Dendritic cell treated with granulocyte-macrophage colony-stimulating factor and Interleukin-4, amounts not matched to agents 40 ng/mL and 50 ng/mL, for 4 days (primary cell): ENCODE measurements around the gene RNF180.
"Not testable (repeated sequence)": the region's sequence is repeated elsewhere in the genome, so short reads cannot be mapped to it uniquely, and the experiment has no call there.

Experiments
- H3K27ac Mint-ChIP-seq: one replicate; pipeline ENCODE4 v1.8.0; 2022; ENCODE audit warnings: mild to moderate bottlenecking, mixed read lengths
- H3K27me3 Mint-ChIP-seq: one replicate; pipeline ENCODE4 v1.8.0; 2022; ENCODE audit warnings: mild to moderate bottlenecking, mixed read lengths
- H3K36me3 Mint-ChIP-seq: one replicate; pipeline ENCODE4 v1.8.0; 2022; ENCODE audit warnings: low read depth, mixed read lengths
- H3K4me1 Mint-ChIP-seq: one replicate; pipeline ENCODE4 v1.8.0; 2022; ENCODE audit warnings: low read depth, mixed read lengths
- H3K4me3 Mint-ChIP-seq: one replicate; pipeline ENCODE4 v1.8.0; 2022; ENCODE audit warnings: mild to moderate bottlenecking, moderate library complexity, mixed read lengths
- H3K9me3 Mint-ChIP-seq: one replicate; pipeline ENCODE4 v1.8.0; 2022; ENCODE audit warnings: mixed read lengths
- intact Hi-C: fragments of 100-400 bp; cut with micrococcal nuclease; formaldehyde crosslinking; loops from one replicate; pipeline ENCODE4 v1.15.0; 2022

Gene RNF180

DNA sequence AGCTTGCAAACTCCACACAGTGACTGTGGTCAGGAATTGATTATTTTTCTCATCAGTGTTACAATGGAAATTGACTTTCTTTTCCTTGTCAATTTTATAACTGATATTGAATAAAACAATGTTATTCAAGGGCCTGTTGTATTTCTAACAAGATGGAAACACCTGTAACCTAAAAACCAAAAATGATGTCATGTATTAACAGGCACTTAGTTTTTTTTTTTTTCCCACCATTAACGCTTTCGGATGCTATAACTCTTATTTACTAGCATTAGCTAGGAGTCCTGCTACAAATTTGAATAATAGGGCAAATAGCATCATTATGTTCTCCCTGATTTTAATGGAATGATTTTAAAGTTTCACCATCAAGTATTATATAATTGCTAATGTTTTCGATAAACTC lies 30.3 kb downstream of the RNF180 start:
- Mint-ChIP-seq H3K27me3 (no peaks in the 10 kb centered on the region), H3K36me3 (no peaks in the 10 kb centered on the region), H3K4me3 (no peak overlapping the region), H3K4me1 (no peaks in the 10 kb centered on the region), H3K9me3 (no peaks in the 10 kb centered on the region), H3K27ac (no peak overlapping the region)
- intact Hi-C loops, result no loop called here

DNA sequence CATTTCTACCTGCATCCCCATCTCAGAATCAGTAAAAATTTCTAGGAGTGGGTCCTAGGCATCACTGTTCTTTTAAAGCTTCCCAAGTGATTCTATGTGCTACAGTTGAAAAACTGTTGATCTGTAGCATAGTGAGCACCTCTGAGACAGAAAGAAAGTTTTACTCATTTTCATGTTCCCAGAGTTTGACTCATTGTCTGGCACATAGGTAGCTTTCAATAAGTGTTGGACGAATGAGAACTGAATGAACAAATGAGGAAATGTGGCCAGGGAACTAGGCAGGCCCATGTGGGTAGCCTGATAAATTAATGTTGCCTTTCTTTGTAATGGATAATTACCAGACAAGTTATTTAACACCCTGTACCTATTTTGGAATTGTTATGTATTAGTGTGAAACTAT lies 33.8 kb downstream of the RNF180 start:
- Mint-ChIP-seq H3K4me1 (no peaks in the 10 kb centered on the region), H3K9me3 (no peaks in the 10 kb centered on the region), H3K4me3 (no peak overlapping the region), H3K36me3 (no peaks in the 10 kb centered on the region), H3K27ac (no peak overlapping the region), H3K27me3 (no peaks in the 10 kb centered on the region)
- intact Hi-C loops, result no loop called here

DNA sequence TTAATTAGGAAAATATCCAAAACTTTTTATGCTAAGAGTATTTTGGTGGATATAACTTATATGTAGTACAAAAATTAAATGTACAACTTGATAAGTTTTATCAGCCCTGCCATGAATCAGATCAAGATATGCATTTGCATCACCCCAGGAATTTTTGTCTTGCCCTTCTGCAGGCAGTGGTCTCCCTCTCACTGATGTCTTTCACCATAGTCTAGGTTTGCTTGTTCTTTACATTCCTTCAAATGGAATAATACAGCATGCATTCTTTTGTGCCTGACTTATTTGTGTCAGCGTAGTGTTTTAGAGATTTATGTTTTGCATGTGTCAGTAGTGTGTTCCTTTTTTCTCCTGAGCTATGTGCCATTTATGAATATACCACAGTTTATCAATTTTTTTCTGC lies 36.4 kb downstream of the RNF180 start:
- Mint-ChIP-seq H3K36me3 (no peaks in the 10 kb centered on the region), H3K9me3 (no peaks in the 10 kb centered on the region), H3K4me3 (no peak overlapping the region), H3K27ac (no peak overlapping the region), H3K4me1 (no peaks in the 10 kb centered on the region), H3K27me3 (no peaks in the 10 kb centered on the region)
- intact Hi-C loops, result no loop called here

DNA sequence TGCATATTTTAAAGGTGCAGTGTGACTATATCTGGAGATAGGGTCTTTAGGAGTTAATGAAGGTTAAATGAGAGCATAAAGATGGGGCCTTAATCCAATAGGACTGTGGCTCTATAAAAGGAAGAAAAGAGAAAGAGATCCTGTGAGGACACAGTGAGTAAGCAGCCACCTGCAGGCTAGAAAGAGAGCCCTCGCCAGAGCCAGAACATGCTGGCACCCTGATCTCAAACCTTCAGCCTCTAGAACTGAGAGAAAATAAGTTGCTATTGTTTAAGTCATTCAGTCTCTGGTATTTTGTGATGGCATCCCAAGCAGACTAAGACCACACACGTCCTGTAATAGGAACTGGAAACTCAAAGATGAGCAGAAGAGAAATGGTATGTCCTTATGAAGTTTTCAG lies 41.0 kb downstream of the RNF180 start:
- Mint-ChIP-seq H3K27ac (no peak overlapping the region), H3K27me3 (peaks cover 1% of the 10 kb centered on the region), H3K4me3 (no peak overlapping the region), H3K36me3 (no peaks in the 10 kb centered on the region), H3K4me1 (no peaks in the 10 kb centered on the region), H3K9me3 (no peaks in the 10 kb centered on the region)
- intact Hi-C loops, result no loop called here

DNA sequence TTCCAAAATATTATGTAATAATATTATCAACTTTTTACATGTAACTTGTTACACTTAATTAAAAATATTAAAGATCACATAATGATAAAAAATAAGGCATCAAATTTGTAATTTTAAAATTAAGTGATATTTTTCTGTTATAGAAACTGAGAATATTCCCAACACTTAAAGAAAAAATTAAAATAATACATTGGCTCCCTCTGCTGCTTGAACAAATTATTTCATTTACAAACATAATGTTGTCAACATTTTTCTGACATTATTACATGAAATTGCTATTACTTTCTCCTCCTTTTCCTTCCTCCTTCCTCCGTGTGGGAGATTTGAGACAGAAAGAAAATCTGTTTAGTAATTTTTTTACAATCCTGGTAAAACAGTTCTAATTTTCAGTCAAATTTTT lies 42.3 kb downstream of the RNF180 start:
- no peaks in the 10 kb centered on the region for H3K9me3 Mint-ChIP-seq
- H3K36me3 Mint-ChIP-seq, result no peaks in the 10 kb centered on the region
- H3K27me3 Mint-ChIP-seq, result peaks cover 1% of the 10 kb centered on the region
- intact Hi-C loops, result no loop called here
- H3K4me1 Mint-ChIP-seq, result no peaks in the 10 kb centered on the region
- no peak overlapping the region for H3K4me3 Mint-ChIP-seq
- H3K27ac Mint-ChIP-seq, result no peak overlapping the region

DNA sequence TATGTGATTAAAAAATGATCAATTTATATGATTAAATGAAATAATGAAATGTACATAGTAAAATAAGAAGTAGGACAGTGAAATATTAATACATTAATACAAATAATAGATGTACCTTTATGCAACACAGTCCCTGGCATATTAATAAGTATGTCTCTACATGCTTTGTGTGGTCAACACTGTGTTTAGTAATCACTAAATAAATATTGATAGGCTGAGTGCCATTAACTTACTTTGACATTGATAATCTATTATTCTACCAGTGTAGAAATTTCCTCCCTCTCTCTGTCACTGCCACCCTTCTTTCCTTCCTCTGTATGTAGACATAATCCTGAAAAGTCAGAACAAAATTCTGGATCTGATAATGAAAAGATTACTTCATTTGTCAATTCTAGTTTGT lies 43.7 kb downstream of the RNF180 start:
- intact Hi-C loops, result no loop called here

DNA sequence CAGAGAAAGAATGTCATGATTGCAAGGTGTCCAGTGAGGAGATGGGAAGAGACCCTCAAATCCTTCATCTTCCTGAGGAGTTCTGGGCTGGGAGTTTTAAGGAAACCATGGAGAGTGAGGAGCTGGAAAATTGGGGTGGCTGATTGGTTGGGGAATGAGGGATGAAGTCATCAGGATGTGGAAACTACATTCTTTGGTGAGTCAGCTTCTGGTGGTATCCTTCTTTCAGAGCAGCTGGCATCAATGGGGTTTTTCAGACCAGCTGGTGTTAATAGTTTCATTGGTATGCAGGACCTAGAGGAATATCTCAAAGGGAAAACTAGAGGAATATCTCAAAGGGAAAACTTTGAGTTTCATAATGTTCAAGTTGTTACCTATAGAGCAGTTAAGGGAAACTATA lies 45.2 kb downstream of the RNF180 start:
- Mint-ChIP-seq H3K27ac (no peak overlapping the region), H3K4me3 (no peak overlapping the region), H3K27me3 (peaks cover 1% of the 10 kb centered on the region), H3K36me3 (no peaks in the 10 kb centered on the region), H3K9me3 (no peaks in the 10 kb centered on the region), H3K4me1 (no peaks in the 10 kb centered on the region)
- intact Hi-C loops, result no loop called here

More for the DNA sequence above, 43.7 kb downstream of the RNF180 start:
- Mint-ChIP-seq H3K4me1 (no peaks in the 10 kb centered on the region), H3K27ac (no peak overlapping the region), H3K9me3 (no peaks in the 10 kb centered on the region), H3K27me3 (peaks cover 1% of the 10 kb centered on the region), H3K36me3 (no peaks in the 10 kb centered on the region), H3K4me3 (no peak overlapping the region)

DNA sequence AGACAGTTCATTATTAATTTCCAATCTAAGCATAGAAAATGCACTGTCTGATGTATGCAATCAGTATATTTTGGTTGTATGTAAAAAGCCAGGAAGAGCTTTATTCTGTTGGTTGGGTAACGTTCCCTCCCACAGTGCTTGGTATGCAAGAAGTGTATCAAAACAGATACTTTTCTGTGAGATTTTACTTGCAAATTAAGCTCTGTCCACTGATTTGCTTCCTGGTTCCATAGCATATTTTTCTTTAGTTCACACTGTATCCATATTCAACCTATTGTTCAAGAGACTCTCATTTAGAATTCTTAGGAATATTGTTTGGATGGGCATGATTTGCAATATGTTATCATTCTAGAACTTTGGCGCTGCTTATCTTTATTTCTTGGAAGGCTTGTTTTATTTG lies 47.4 kb downstream of the RNF180 start:
- H3K4me3 Mint-ChIP-seq, result no peak overlapping the region
- H3K9me3 Mint-ChIP-seq, result no peaks in the 10 kb centered on the region
- H3K27me3 Mint-ChIP-seq, result peaks cover 1% of the 10 kb centered on the region
- intact Hi-C loops, result no loop called here
- H3K27ac Mint-ChIP-seq, result no peak overlapping the region
- H3K4me1 Mint-ChIP-seq, result no peaks in the 10 kb centered on the region
- H3K36me3 Mint-ChIP-seq, result no peaks in the 10 kb centered on the region

DNA sequence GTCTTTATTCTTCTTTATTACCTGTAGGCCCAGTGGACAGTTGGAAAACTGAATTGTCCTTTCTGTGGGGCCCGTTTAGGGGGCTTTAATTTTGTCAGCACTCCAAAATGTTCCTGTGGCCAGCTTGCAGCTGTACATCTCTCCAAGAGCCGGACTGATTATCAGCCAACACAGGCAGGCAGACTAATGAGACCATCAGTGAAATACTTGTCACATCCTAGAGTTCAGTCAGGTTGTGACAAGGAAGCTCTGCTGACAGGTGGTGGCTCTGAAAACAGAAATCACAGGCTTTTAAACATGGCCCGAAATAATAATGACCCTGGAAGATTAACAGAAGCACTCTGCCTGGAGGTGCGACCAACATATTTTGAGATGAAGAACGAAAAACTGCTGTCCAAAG lies 47.9 kb downstream of the RNF180 start:
- H3K4me1 Mint-ChIP-seq, result no peaks in the 10 kb centered on the region
- peaks cover 1% of the 10 kb centered on the region for H3K27me3 Mint-ChIP-seq
- intact Hi-C loops, result no loop called here
- H3K36me3 Mint-ChIP-seq, result no peaks in the 10 kb centered on the region
- H3K9me3 Mint-ChIP-seq, result no peaks in the 10 kb centered on the region
- no peak overlapping the region for H3K4me3 Mint-ChIP-seq
- H3K27ac Mint-ChIP-seq, result no peak overlapping the region

DNA sequence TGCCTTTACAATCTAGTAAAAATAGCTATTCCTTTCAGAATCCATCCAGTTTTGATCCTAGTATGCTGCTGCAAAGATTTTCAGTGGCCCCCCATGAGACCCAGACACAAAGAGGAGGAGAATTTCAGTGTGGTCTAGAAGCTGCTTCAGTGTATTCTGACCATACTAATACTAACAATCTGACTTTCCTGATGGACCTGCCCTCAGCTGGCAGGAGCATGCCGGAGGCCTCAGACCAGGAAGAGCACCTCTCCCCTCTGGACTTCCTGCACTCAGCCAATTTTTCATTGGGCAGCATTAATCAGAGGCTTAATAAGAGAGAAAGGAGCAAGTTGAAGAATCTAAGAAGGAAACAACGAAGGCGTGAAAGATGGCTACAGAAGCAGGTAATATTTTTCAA lies 48.5 kb downstream of the RNF180 start:
- H3K4me1 Mint-ChIP-seq, result no peaks in the 10 kb centered on the region
- H3K36me3 Mint-ChIP-seq, result no peaks in the 10 kb centered on the region
- H3K4me3 Mint-ChIP-seq, result no peak overlapping the region
- H3K27me3 Mint-ChIP-seq, result peaks cover 1% of the 10 kb centered on the region
- H3K27ac Mint-ChIP-seq, result no peak overlapping the region
- intact Hi-C loops, result no loop called here
- H3K9me3 Mint-ChIP-seq, result no peaks in the 10 kb centered on the region

DNA sequence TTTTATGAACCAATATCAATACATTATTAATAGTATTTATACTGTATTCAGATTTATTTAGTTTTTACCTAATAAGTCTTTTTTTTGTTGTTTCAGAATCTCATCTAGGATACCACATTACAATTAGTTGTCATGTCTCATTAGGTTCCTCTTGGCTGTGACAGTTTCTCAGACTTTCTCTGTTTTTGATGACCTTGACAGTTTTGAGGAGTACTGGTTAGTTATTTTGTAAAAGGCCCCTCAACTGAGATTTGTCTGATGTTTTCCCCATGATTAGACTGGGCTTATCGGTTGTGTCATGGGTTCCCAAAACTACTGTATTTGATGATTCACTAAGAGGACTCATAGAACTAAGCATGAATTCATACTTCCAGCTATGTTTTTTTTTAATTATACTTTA lies 56.3 kb downstream of the RNF180 start:
- H3K27me3 Mint-ChIP-seq, result no peaks in the 10 kb centered on the region
- intact Hi-C loops, result no loop called here
- no peaks in the 10 kb centered on the region for H3K36me3 Mint-ChIP-seq
- no peaks in the 10 kb centered on the region for H3K4me1 Mint-ChIP-seq
- H3K4me3 Mint-ChIP-seq, result no peak overlapping the region
- H3K9me3 Mint-ChIP-seq, result no peaks in the 10 kb centered on the region
- no peak overlapping the region for H3K27ac Mint-ChIP-seq

DNA sequence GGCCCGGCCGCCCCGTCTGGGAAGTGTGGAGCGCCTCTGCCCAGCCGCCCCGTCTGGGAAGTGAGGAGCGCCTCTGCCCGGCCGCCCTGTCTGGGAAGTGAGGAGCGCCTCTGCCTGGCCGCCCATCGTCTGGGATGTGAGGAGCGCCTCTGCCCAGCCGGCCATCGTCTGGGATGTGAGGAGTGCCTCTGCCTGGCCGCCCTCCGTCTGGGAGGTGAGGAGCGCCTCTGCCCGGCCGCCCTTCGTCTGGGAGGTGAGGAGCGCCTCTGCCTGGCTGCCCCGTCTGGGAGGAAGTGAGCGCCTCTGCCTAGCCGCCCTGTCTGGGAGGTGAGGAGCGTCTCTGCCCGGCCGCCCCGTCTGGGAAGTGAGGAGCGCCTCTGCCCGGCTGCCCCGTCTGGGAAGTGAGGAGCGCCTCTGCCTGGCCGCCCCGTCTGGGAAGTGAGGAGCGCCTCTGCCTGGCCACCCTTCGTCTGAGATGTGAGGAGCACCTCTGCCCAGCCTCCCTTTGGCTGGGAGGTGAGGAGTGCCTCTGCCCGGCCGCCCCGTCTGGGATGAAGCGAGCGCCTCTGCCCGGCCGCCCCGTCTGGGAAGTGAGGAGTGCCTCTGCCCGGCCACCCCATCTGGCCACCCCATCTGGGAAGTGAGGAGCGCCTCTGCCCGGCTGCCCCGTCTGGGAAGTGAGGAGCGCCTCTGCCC lies 59.8 kb downstream of the RNF180 start:
- H3K27ac Mint-ChIP-seq, H3K9me3 Mint-ChIP-seq, H3K27me3 Mint-ChIP-seq, H3K4me1 Mint-ChIP-seq, H3K4me3 Mint-ChIP-seq, H3K36me3 Mint-ChIP-seq, intact Hi-C loops: not testable (repeated sequence)

DNA sequence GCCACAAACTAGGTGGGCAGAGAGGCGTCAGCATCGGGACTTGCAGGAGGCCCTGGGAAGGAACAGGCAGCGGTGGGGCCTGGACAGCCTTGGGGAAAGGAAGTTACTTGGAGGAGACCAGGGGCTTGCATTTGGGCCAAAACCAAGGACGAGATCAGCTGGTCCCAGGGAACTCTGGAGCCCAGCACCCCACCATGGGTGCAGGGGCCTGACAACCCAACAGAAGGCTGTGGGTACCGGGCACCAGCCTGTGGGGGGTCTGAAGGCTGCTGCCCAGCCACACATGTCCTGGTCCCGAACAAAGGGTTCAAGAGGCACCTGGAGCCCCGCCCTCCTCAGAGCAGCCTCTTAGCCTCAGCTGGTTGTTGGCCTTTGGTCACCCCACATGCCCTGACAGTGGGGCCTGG lies 61.5 kb downstream of the RNF180 start:
- H3K27ac Mint-ChIP-seq, H3K36me3 Mint-ChIP-seq, H3K4me3 Mint-ChIP-seq, H3K9me3 Mint-ChIP-seq, intact Hi-C loops, H3K27me3 Mint-ChIP-seq, H3K4me1 Mint-ChIP-seq: not testable (repeated sequence)

DNA sequence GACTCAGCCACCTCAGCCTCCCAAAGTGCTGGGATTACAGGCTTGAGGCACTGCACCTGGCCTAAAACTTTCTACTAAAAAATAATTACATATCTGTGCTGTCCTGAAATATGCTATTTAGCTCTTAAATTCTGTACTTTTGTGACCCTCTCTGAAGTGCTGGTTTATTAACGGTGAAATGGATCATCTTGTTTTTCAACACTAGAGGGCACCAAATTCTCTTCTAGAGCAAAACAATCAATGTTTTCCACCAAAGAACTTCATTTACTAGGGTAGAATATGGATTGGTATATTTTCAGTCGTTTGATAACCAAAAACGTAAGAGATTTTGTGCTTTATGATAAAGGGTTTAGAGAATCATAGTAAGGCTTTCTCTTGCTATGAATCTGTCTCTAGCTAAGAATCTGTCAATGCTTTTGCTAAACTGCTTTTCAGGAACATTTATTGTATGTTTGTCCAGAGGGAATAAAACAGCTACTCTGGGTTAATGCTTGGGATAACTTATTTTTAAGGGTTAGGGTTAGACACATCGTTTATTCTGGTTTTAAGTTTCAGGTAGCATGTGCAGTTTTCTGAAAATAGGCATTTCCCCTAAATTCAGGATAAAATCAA lies 63.6 kb downstream of the RNF180 start:
- Mint-ChIP-seq H3K27me3 (no peaks in the 10 kb centered on the region), H3K9me3 (no peaks in the 10 kb centered on the region), H3K36me3 (no peaks in the 10 kb centered on the region), H3K4me3 (no peak overlapping the region), H3K4me1 (no peaks in the 10 kb centered on the region), H3K27ac (no peak overlapping the region)
- intact Hi-C loops, result no loop called here

DNA sequence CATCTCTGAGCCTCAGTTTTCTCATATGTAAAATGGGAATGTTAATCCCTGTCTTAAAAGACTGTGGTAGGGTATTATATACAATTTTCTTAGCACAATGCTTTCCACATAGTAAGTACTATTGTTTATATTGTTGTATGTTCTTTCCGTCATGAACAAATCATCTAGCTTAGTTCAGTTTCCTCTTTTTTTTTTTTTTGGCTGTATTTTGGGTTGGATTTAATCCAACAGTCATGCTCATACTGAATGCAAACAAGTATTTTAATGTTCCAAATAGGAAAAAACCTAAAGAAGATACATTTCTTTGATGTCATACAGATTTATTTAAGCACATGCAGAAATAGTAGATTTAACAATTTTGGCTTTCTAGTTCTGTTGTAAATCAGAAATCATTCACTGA lies 95.1 kb downstream of the RNF180 start:
- Mint-ChIP-seq H3K4me1 (no peaks in the 10 kb centered on the region), H3K9me3 (peaks cover 9% of the 10 kb centered on the region), H3K27me3 (no peaks in the 10 kb centered on the region), H3K27ac (no peak overlapping the region), H3K36me3 (no peaks in the 10 kb centered on the region), H3K4me3 (no peak overlapping the region)
- intact Hi-C loops, result no loop called here
